NCI-H2196 treated with DMSO at 0.1 percent for 48 hours (cell line): ENCODE results near the gene ZNF283.
"Not testable (repeated sequence)": the region's sequence is repeated elsewhere in the genome, so short reads cannot be mapped to it uniquely, and the experiment has no call there.

Source experiments
- DNase-seq: peaks from one replicate; lab custom pipeline; 2025; ENCODE audit not compliant: unreplicated experiment; lab: John Stamatoyannopoulos, UW

The ZNF283 gene

DNA sequence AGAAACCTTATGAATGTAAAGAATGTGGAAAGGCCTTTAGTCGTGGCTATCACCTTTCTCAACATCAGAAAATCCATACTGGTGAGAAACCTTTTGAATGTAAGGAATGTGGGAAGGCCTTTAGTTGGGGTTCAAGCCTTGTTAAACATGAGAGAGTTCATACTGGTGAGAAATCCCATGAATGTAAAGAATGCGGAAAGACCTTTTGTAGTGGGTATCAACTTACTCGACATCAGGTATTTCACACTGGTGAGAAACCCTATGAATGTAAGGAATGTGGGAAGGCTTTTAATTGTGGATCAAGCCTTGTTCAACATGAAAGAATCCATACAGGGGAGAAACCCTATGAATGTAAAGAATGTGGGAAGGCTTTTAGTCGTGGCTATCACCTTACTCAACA lies 20.8 kb downstream of the ZNF283 start:
- DNase-seq, result no peak

GRCh38 chr19:43848821-43849220 lies 21.7 kb downstream of the ZNF283 start:
- no peak for DNase-seq

DNA sequence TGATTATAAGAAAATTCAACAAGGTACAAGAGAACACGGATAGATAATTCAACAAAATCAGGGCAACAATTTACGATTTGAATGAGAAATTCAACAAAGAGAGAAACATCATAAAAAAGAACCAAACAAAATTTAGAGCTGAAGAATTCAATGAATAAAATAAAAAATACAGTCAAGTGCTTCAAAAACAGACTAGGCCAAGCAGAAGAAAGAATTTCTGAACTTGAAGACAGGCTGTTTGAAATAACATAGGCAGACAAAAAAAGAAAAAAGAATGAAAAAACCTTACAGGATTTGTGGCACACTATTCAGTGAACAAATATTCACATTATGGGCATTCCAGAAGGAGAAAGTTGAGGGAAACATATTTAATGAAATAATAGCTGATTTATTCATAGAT lies 31.1 kb downstream of the ZNF283 start:
- no peak for DNase-seq

DNA sequence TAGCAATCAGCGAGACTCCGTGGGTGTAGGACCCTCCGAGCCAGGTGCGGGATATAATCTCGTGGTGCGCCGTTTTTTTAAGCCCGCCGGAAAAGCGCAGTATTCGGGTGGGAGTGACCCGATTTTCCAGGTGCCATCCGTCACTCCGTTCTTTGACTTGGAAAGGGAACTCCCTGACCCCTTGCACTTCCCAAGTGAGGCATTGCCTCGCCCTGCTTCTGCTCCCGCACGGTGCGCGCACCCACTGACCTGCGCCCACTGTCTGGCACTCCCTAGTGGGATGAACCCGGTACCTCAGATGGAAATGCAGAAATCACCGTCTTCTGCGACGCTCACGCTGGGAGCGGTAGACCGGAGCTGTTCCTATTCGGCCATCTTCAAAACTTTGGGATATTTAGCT lies 39.8 kb downstream of the ZNF283 start:
- not testable (repeated sequence) for DNase-seq

DNA sequence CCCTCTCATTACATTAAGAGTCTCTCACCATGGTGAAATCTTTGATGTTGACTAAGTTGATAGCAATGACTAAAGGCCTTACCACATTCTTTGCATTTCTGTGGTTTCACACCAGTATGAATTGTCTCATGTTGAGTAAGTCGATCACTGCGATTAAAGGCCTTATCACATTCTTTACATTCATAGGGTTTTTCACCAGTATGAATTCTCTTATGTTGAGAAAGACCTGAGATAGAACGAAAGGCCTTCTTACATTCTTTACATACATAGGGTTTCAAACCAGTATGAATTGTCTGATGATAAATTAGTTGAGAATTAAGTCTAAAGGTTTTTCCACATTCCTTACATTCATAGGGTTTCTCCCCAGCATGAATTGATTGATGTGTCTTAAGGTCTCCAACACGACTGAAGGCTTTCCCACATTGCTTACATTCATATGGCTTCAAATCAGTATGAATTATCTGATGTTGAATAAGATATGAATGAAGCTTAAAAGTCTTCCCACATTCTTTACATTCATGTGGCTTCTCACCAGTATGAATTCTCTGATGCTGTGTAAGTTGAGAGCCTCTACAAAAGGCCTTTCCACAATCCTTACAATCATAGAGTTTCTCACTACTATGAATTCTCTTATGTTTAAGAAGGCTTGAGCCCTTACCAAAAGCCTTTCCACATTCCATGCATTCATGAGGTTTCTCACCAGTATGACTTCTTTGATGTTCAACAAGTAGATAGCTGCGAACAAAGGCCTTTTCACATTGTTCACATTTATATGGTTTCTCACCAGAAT lies 45.6 kb downstream of the ZNF283 start:
- no peak for DNase-seq

- no peak for DNase-seq
Observed at GRCh38 chr19:43880483-43880882, 53.4 kb downstream of the ZNF283 start.

DNA sequence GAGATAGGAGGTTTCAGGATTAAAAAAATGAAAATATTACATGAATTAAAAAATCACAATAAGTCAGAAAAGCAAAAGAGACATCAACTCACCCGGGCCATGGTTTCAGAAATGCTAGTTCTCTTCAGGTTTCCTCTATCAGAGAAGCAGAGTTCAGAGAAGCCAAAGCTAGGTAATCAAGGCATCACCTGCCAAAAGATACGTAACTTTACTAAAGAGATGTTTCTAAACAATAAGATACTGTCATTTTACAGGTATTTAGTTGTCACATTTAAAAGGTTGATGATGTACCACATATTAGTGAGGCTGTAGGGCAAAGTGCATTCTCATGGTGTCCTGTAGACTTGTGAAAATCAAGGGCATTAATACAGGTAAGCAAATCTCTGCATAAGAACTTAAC lies 56.7 kb downstream of the ZNF283 start, which contains the start of gene ZNF404:
TSS of gene ZNF404 (minus strand) at position 101 of the 400 bp plus-strand sequence.
- no peak for DNase-seq

DNA sequence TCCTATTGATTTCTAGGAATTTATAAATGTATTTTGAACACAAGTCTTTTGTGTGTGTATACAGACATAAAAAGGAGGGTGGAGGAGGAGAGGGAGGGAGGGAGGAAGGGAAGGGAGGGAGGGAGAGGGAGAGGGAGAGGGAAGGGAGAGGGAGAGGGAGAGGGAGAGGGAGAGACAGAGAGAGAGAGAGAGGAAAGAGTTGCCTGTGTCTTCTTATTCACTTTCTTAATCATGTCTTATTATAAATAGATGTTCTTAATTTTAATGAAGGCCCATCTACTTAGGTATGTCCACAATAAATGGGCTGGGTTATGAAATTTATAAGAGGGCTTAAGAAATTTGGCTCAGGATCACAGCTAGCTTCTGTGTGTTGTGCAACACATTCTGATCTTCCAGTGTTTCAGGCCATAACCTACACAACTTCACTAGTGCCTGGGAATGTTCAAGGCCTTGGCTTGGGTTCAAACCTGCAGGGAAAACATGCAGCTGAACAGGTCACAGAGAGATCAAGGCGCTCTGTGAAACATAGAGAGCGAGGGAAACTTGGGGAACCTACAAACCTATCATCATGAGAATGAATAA lies 68.7 kb downstream of the ZNF283 start:
- DNase-seq, result no peak
